Epithelial cell of esophagus (primary cell): ENCODE data around the gene IL26.

Experiments
- DNase-seq: peaks from one replicate; pipeline ENCODE4 v3.0.0; 2010; ENCODE audit warnings: low read depth
- H3K4me3 ChIP-seq: 2 replicates; pipeline ENCODE4 v1.5.1; 2011; ENCODE audit warnings: mild to moderate bottlenecking, low read length, control low read depth
- CTCF ChIP-seq: IDR thresholded peaks from 2 replicates; pipeline ENCODE4 v1.5.1; 2011; ENCODE audit warnings: low read depth, mild to moderate bottlenecking, low read length, control low read depth, inconsistent platforms; ENCODE audit not compliant: insufficient read depth; ENCODE audit errors: missing control alignments

IL26 gene

GRCh38 chr12:68225576-68226476 lies at the start of gene IL26:
TSS of gene IL26 (minus strand) at chr12:68225810. CDS start at chr12:68225756, 54 bp downstream.
- DNase-seq = no peak
- no peak for TF ChIP-seq CTCF

GRCh38 chr12:68272732-68273131 lies 47.1 kb upstream of the IL26 start:
- DNase-seq = no peak
- no peak for TF ChIP-seq CTCF
- no peak overlapping the region for H3K4me3 ChIP-seq

More at GRCh38 chr12:68225576-68226476, at the start of gene IL26:
- H3K4me3 ChIP-seq = no peak within 1 kb of the TSS

GRCh38 chr12:68271346-68271745 lies 45.7 kb upstream of the IL26 start:
- DNase-seq = no peak
- TF ChIP-seq CTCF = no peak

GRCh38 chr12:68270358-68270757 lies 44.7 kb upstream of the IL26 start:
- TF ChIP-seq CTCF = no peak
- no peak for DNase-seq
- no peak overlapping the region for H3K4me3 ChIP-seq

More at GRCh38 chr12:68271346-68271745, 45.7 kb upstream of the IL26 start:
- H3K4me3 ChIP-seq = no peak overlapping the region

- DNase-seq = no peak
- H3K4me3 ChIP-seq = no peak overlapping the region
- no peak for TF ChIP-seq CTCF
These were observed 44.2 kb upstream of the IL26 start for GRCh38 chr12:68269779-68270178.

- H3K4me3 ChIP-seq = no peak overlapping the region
- no peak for DNase-seq
- no peak for TF ChIP-seq CTCF
These were observed 43.4 kb upstream of the IL26 start for GRCh38 chr12:68268967-68269366.
